Naive thymus-derived CD4-positive, alpha-beta T cell (primary cell): ENCODE results near the gene DHX15. TPM values are rescaled to one million over a fixed set of nuclear protein-coding genes. Genes with fewer than 3 reads are reported as not detected.

Source experiments
- ATAC-seq: fragments of 150-1000 bp; cut with Tn5 transposase; 2 replicates; pipeline ENCODE4 v1.10.0; 2021; ENCODE audit warnings: mild to moderate bottlenecking, moderate library complexity
- CTCF ChIA-PET: fragments of 350-600 bp; sonication (Branson Sonifier 250); formaldehyde crosslinking; loops from one replicate; lab custom pipeline; 2021; ENCODE audit warnings: antibody characterized with exemption; lab: Charles Lee
- POLR2A ChIA-PET: fragments of 350-600 bp; sonication (Branson Sonifier 250); formaldehyde crosslinking; loops from one replicate; lab custom pipeline; 2021; ENCODE audit warnings: antibody characterized with exemption, inconsistent platforms; lab: Charles Lee
- DNase-seq, 9 donors: peaks; one replicate each; pipeline versions ENCODE4 v3.0.0 to v3.0.0-alpha.2; 2020 to 2022; ENCODE audit warnings: mixed read lengths in 1 of 9
- H3K27ac ChIP-seq: one replicate; pipeline ENCODE4 v1.7.0; 2013; ENCODE audit warnings: mild to moderate bottlenecking, low read depth, low read length, moderate library complexity
- H3K27me3 ChIP-seq, 2 donors: one replicate each; pipeline ENCODE4 v1.7.0; 2013; ENCODE audit warnings: low read length in 2 of 2, mild to moderate bottlenecking in 2 of 2, moderate library complexity in 2 of 2; ENCODE audit not compliant: control insufficient read depth in 2 of 2, insufficient read depth in 2 of 2
- H3K36me3 ChIP-seq, 3 experiments: 1 replicate in 2 of 3; 2 replicates in 1 of 3; pipeline ENCODE4 v1.7.0; 2013; ENCODE audit warnings: low read length in 3 of 3, mild to moderate bottlenecking in 3 of 3, moderate library complexity in 1 of 3; ENCODE audit not compliant: insufficient read depth in 3 of 3, control insufficient read depth in 2 of 3
- H3K4me1 ChIP-seq, 2 donors: one replicate each; pipeline ENCODE4 v1.7.0; 2013; ENCODE audit warnings: low read length in 2 of 2, mild to moderate bottlenecking in 2 of 2, moderate library complexity in 1 of 2; ENCODE audit not compliant: control insufficient read depth in 2 of 2, insufficient read depth in 2 of 2
- H3K4me3 ChIP-seq: 2 replicates; pipeline ENCODE4 v1.7.0; 2013; ENCODE audit warnings: mild to moderate bottlenecking, low read length
- H3K9me3 ChIP-seq, 3 experiments: 1 replicate in 2 of 3; 2 replicates in 1 of 3; pipeline ENCODE4 v1.7.0; 2013; ENCODE audit warnings: low read length in 3 of 3; ENCODE audit not compliant: control insufficient read depth in 2 of 3
- H3K27ac Mint-ChIP-seq, 9 donors: one replicate each; pipeline ENCODE4 v1.8.0; 2020 to 2022; ENCODE audit warnings: mixed read lengths in 9 of 9, mild to moderate bottlenecking in 8 of 9, moderate library complexity in 5 of 9, inconsistent platforms in 2 of 9
- H3K27me3 Mint-ChIP-seq, 5 donors: one replicate each; pipeline ENCODE4 v1.8.0; 2021 to 2022; ENCODE audit warnings: mixed read lengths in 5 of 5, mild to moderate bottlenecking in 1 of 5
- H3K36me3 Mint-ChIP-seq, 5 donors: one replicate each; pipeline ENCODE4 v1.8.0; 2020 to 2022; ENCODE audit warnings: mixed read lengths in 5 of 5, mild to moderate bottlenecking in 3 of 5, inconsistent platforms in 1 of 5
- H3K4me1 Mint-ChIP-seq, 7 donors: one replicate each; pipeline ENCODE4 v1.8.0; 2020 to 2022; ENCODE audit warnings: mixed read lengths in 7 of 7, mild to moderate bottlenecking in 3 of 7, inconsistent platforms in 1 of 7
- H3K4me3 Mint-ChIP-seq, 10 donors: one replicate each; pipeline ENCODE4 v1.8.0; 2020 to 2022; ENCODE audit warnings: mild to moderate bottlenecking in 10 of 10, mixed read lengths in 10 of 10, moderate library complexity in 6 of 10, inconsistent platforms in 2 of 10
- H3K9me3 Mint-ChIP-seq, 11 donors: one replicate each; pipeline ENCODE4 v1.8.0; 2020 to 2022; ENCODE audit warnings: mixed read lengths in 11 of 11, mild to moderate bottlenecking in 4 of 11, inconsistent platforms in 1 of 11, moderate library complexity in 1 of 11
- intact Hi-C, 2 donors: fragments of 100-400 bp; cut with micrococcal nuclease; formaldehyde crosslinking; loops; one replicate each; pipeline ENCODE4 v1.15.1; 2023
- polyA plus RNA-seq, 2 donors: library from polyadenylated mRNA; unstranded; fragments of 300-500 nt; fragmentation: Illumina TruSeq; gene quantifications; one replicate each; pipeline ENCODE4 v1.2.3, GENCODE V29; 2021
- total RNA-seq, 6 experiments: library from RNA in 5 of 6; stranded (reverse) in 5 of 6; gene quantifications; 1 replicate in 5 of 6; 2 replicates in 1 of 6; pipeline ENCODE4 v1.2.3 and lab custom pipeline; 2021 to 2026

The DHX15 gene
- total and polyA plus RNA-seq, 7 experiments from 2014 or later = 44.5 to 186 (median 139) TPM

GRCh38 chr4:24615977-24616376 is 31.6 kb upstream of the DHX15 start:
- ATAC-seq = no peak
- no peak overlapping the region for H3K27ac Mint-ChIP-seq
- H3K4me3 Mint-ChIP-seq = no peak overlapping the region
- no peak overlapping the region for H3K27ac ChIP-seq
- H3K36me3 ChIP-seq = no peaks in the 10 kb centered on the region
- no peak overlapping the region for H3K4me3 ChIP-seq
- intact Hi-C loops = no loop called here
- H3K36me3 Mint-ChIP-seq = peaks cover 0 to 6% (median 3%) of the 10 kb centered on the region in 5 donors
- DNase-seq = no peak
- H3K4me1 ChIP-seq = no peaks in the 10 kb centered on the region
- H3K4me1 Mint-ChIP-seq = peaks cover 0 to 2% (median 0%) of the 10 kb centered on the region in 7 donors
- H3K27me3 ChIP-seq = no peaks in the 10 kb centered on the region
- CTCF ChIA-PET = no interaction called here
- H3K9me3 Mint-ChIP-seq = peaks cover 0 to 18% (median 8%) of the 10 kb centered on the region in 11 donors
- POLR2A ChIA-PET = no interaction called here
- no peaks in the 10 kb centered on the region for H3K9me3 ChIP-seq
- H3K27me3 Mint-ChIP-seq = peaks cover 0 to 7% (median 4%) of the 10 kb centered on the region in 5 donors

- Histone ChIP-seq H3K27ac (no peak overlapping the region), H3K4me1 (no peaks in the 10 kb centered on the region), H3K36me3 (no peaks in the 10 kb centered on the region), H3K4me3 (no peak overlapping the region), H3K9me3 (no peaks in the 10 kb centered on the region), H3K27me3 (no peaks in the 10 kb centered on the region)
- intact Hi-C loops = no loop called here
- Mint-ChIP-seq H3K9me3 (peaks cover 0 to 10% (median 4%) of the 10 kb centered on the region in 11 donors), H3K27ac (no peak overlapping the region), H3K4me1 (peaks cover 0 to 2% (median 0%) of the 10 kb centered on the region in 7 donors), H3K27me3 (peaks cover 0 to 7% (median 4%) of the 10 kb centered on the region in 5 donors), H3K4me3 (no peak overlapping the region), H3K36me3 (peaks cover 0 to 3% (median 0%) of the 10 kb centered on the region in 5 donors)
- ChIA-PET CTCF (no interaction called here), POLR2A (no interaction called here)
- ATAC-seq = no peak
- no peak for DNase-seq
Measured at GRCh38 chr4:24614881-24615280, 30.5 kb upstream of the DHX15 start.

GRCh38 chr4:24613502-24613901 is 29.1 kb upstream of the DHX15 start:
- H3K4me1 Mint-ChIP-seq = peaks cover 0 to 2% (median 0%) of the 10 kb centered on the region in 7 donors
- ChIA-PET POLR2A (no interaction called here), CTCF (interaction anchor here (0.7 kb wide), 1 partner anchor 1717 kb away, joined by 7 read pairs; no protein-coding TSS in a partner anchor)
- Histone ChIP-seq H3K9me3 (no peaks in the 10 kb centered on the region), H3K36me3 (no peaks in the 10 kb centered on the region), H3K4me3 (no peak overlapping the region), H3K27ac (no peak overlapping the region), H3K4me1 (no peaks in the 10 kb centered on the region), H3K27me3 (no peaks in the 10 kb centered on the region)
- DNase-seq (no peak), ATAC-seq (no peak)
- peaks cover 0 to 4% (median 0%) of the 10 kb centered on the region in 5 donors for H3K36me3 Mint-ChIP-seq
- intact Hi-C loops = no loop called here
- no peak overlapping the region for H3K27ac Mint-ChIP-seq
- peaks cover 0 to 7% (median 0%) of the 10 kb centered on the region in 11 donors for H3K9me3 Mint-ChIP-seq
- peaks cover 0 to 5% (median 3%) of the 10 kb centered on the region in 5 donors for H3K27me3 Mint-ChIP-seq
- no peak overlapping the region for H3K4me3 Mint-ChIP-seq

DNA sequence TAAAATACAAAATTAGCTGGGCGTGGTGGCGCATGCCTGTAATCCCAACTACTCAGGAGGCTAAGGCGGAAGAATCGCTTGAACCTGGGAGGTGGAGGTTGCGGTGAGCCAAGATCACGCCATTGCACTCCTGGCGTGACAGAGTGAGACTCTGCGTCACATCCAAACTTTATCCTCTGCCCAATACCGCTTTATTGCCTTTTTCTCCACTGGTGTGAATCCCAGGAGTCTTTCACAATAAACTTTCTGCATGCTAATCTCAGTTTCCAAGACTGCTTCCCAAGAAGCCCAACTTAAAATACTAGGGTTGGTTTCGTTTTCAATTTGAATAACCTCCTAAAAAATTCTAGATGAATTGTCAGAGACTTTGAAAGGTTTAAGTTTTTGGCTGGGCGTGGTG is 27.2 kb upstream of the DHX15 start:
- ATAC-seq = no peak
- Mint-ChIP-seq H3K27ac (no peak overlapping the region), H3K27me3 (peaks cover 0 to 5% (median 3%) of the 10 kb centered on the region in 5 donors), H3K4me3 (no peak overlapping the region), H3K9me3 (peaks cover 0 to 7% (median 0%) of the 10 kb centered on the region in 11 donors), H3K4me1 (peaks cover 0 to 2% (median 0%) of the 10 kb centered on the region in 7 donors), H3K36me3 (peaks cover 0 to 4% (median 0%) of the 10 kb centered on the region in 5 donors)
- ChIA-PET POLR2A (no interaction called here), CTCF (no interaction called here)
- Histone ChIP-seq H3K27ac (no peak overlapping the region), H3K9me3 (no peaks in the 10 kb centered on the region), H3K4me1 (no peaks in the 10 kb centered on the region), H3K27me3 (no peaks in the 10 kb centered on the region), H3K4me3 (no peak overlapping the region), H3K36me3 (no peaks in the 10 kb centered on the region)
- intact Hi-C loops = no loop called here
- DNase-seq = no peak

GRCh38 chr4:24607334-24607733 is 23.0 kb upstream of the DHX15 start:
- peaks cover 0 to 3% (median 0%) of the 10 kb centered on the region in 11 donors for H3K9me3 Mint-ChIP-seq
- CTCF ChIA-PET = no interaction called here
- no peak overlapping the region for H3K27ac Mint-ChIP-seq
- H3K36me3 ChIP-seq = no peaks in the 10 kb centered on the region
- no peaks in the 10 kb centered on the region for H3K4me1 ChIP-seq
- H3K4me3 ChIP-seq = no peak overlapping the region
- no peak overlapping the region for H3K27ac ChIP-seq
- ATAC-seq (no peak), DNase-seq (no peak)
- peaks cover 0 to 4% (median 0%) of the 10 kb centered on the region in 5 donors for H3K36me3 Mint-ChIP-seq
- H3K27me3 Mint-ChIP-seq = peaks cover 0 to 5% (median 4%) of the 10 kb centered on the region in 5 donors
- H3K27me3 ChIP-seq = no peaks in the 10 kb centered on the region
- POLR2A ChIA-PET = no interaction called here
- intact Hi-C loops = no loop called here
- H3K9me3 ChIP-seq = no peaks in the 10 kb centered on the region
- H3K4me1 Mint-ChIP-seq = peaks cover 0 to 12% (median 6%) of the 10 kb centered on the region in 7 donors
- no peak overlapping the region for H3K4me3 Mint-ChIP-seq

GRCh38 chr4:24605216-24605615 is 20.9 kb upstream of the DHX15 start:
- no peaks in the 10 kb centered on the region for H3K4me1 ChIP-seq
- no peak overlapping the region for H3K27ac Mint-ChIP-seq
- H3K27me3 Mint-ChIP-seq = peaks cover 0 to 10% (median 4%) of the 10 kb centered on the region in 5 donors
- H3K9me3 ChIP-seq = no peaks in the 10 kb centered on the region
- no peaks in the 10 kb centered on the region for H3K36me3 ChIP-seq
- peaks cover 0 to 12% (median 6%) of the 10 kb centered on the region in 7 donors for H3K4me1 Mint-ChIP-seq
- ATAC-seq (no peak), DNase-seq (no peak)
- no peak overlapping the region for H3K4me3 ChIP-seq
- H3K27me3 ChIP-seq = no peaks in the 10 kb centered on the region
- intact Hi-C loops = no loop called here
- H3K36me3 Mint-ChIP-seq = peaks cover 0 to 4% (median 0%) of the 10 kb centered on the region in 5 donors
- ChIA-PET CTCF (no interaction called here), POLR2A (no interaction called here)
- H3K9me3 Mint-ChIP-seq = peaks cover 0 to 6% (median 0%) of the 10 kb centered on the region in 11 donors
- H3K27ac ChIP-seq = no peak overlapping the region
- no peak overlapping the region for H3K4me3 Mint-ChIP-seq

GRCh38 chr4:24604558-24605214 is 20.3 kb upstream of the DHX15 start:
- CTCF ChIA-PET = no interaction called here

More at GRCh38 chr4:24604558-24605214, 20.3 kb upstream of the DHX15 start:
- Mint-ChIP-seq H3K27me3 (peaks cover 0 to 10% (median 4%) of the 10 kb centered on the region in 5 donors), H3K36me3 (peaks cover 0 to 4% (median 0%) of the 10 kb centered on the region in 5 donors), H3K4me3 (no peak overlapping the region), H3K4me1 (peaks cover 0 to 12% (median 6%) of the 10 kb centered on the region in 7 donors), H3K9me3 (peaks cover 0 to 9% (median 0%) of the 10 kb centered on the region in 11 donors), H3K27ac (no peak overlapping the region)
- no peaks in the 10 kb centered on the region for H3K27me3 ChIP-seq
- no peaks in the 10 kb centered on the region for H3K4me1 ChIP-seq
- DNase-seq = no peak
- H3K4me3 ChIP-seq = no peak overlapping the region
- H3K9me3 ChIP-seq = no peaks in the 10 kb centered on the region
- POLR2A ChIA-PET = no interaction called here
- no peaks in the 10 kb centered on the region for H3K36me3 ChIP-seq
- ATAC-seq = peak; percentile 40
- intact Hi-C loops = no loop called here
- H3K27ac ChIP-seq = no peak overlapping the region
